Tibial nerve (tissue), 4 donors: ENCODE results near the gene GNMT. TPM values are rescaled to one million over a fixed set of nuclear protein-coding genes. Genes with fewer than 3 reads are reported as not detected.

Source experiments
- DNase-seq, 2 donors: peaks; one replicate each; pipeline ENCODE4 v3.0.0-alpha.2; 2019; ENCODE audit warnings: low spot score in 2 of 2
- H3K27ac ChIP-seq, 4 donors: fragments of 200-600 bp; sonication (generic) in 3 of 4; one replicate each; pipeline ENCODE4 v1.5.1; 2017 to 2019; ENCODE audit warnings: mild to moderate bottlenecking in 1 of 4
- H3K27me3 ChIP-seq, 2 donors: fragments of 200-600 bp; sonication (generic) in 1 of 2; one replicate each; pipeline versions ENCODE4 v1.5.1 to v1.6.0; 2017 to 2019
- H3K36me3 ChIP-seq, 3 donors: fragments of 200-600 bp; sonication (generic); one replicate each; pipeline ENCODE4 v1.5.1; 2018 to 2019
- H3K4me1 ChIP-seq, 4 donors: fragments of 200-600 bp; sonication (generic) in 3 of 4; one replicate each; pipeline ENCODE4 v1.5.1; 2017 to 2019
- H3K4me3 ChIP-seq, 4 donors: fragments of 200-600 bp; sonication (generic) in 3 of 4; one replicate each; pipeline ENCODE4 v1.5.1; 2017 to 2019; ENCODE audit warnings: mild to moderate bottlenecking in 1 of 4, moderate library complexity in 1 of 4
- H3K9me3 ChIP-seq, 4 donors: fragments of 200-600 bp; sonication (generic) in 3 of 4; one replicate each; pipeline ENCODE4 v1.5.1; 2017 to 2019
- EP300 ChIP-seq, 2 donors: sonication (generic); formaldehyde crosslinking; IDR thresholded peaks; one replicate each; pipeline ENCODE4 v1.6.1; 2017; ENCODE audit warnings: antibody characterized with exemption in 2 of 2, mild to moderate bottlenecking in 1 of 2
- POLR2A ChIP-seq, 2 donors: fragments of 450-650 bp; IDR thresholded peaks; one replicate each; pipeline ENCODE4 v1.6.1; 2017; ENCODE audit warnings: antibody characterized with exemption in 2 of 2, mild to moderate bottlenecking in 2 of 2, moderate library complexity in 2 of 2
- WGBS, 2 donors: methylation state at CpG; one replicate each; pipeline ENCODE4 v1.1.5; 2018; 5-methylcytosine and 5-hydroxymethylcytosine counted together
- total RNA-seq, 4 donors: library from RNA; depleted of rRNA; stranded (reverse); fragments of >200 nt; gene quantifications; one replicate each; pipeline ENCODE4 v1.1.0, GENCODE V29; 2016
- TF ChIP-seq, protein P1 (sequence below), 5 experiments: fragments of 200-600 bp in 3 of 5; fragments of 450-650 bp in 2 of 5; sonication (generic) in 3 of 5; IDR thresholded peaks; one replicate each; pipeline ENCODE4 v1.5.1; 2016 to 2019; ENCODE audit warnings: antibody characterized with exemption in 5 of 5, mild to moderate bottlenecking in 3 of 5, moderate library complexity in 2 of 5

The GNMT gene
- total RNA-seq, 4 donors from 2014 or later: 2.0 to 3.1 (median 2.1) TPM; not detected in 1

- no peak overlapping the region for H3K27ac ChIP-seq
- 78 to 87% methylated on average over 3 of the region's 3 CpGs for WGBS, 2 donors
- no peak for DNase-seq
- H3K36me3 ChIP-seq: peaks cover 0 to 55% (median 0%) of the 10 kb centered on the region in 3 donors
- no peak for TF ChIP-seq EP300 (IDR thresholded peaks at IDR 0.05)
- TF ChIP-seq POLR2A (IDR thresholded peaks at IDR 0.05): no peak
- TF ChIP-seq, protein P1, sequence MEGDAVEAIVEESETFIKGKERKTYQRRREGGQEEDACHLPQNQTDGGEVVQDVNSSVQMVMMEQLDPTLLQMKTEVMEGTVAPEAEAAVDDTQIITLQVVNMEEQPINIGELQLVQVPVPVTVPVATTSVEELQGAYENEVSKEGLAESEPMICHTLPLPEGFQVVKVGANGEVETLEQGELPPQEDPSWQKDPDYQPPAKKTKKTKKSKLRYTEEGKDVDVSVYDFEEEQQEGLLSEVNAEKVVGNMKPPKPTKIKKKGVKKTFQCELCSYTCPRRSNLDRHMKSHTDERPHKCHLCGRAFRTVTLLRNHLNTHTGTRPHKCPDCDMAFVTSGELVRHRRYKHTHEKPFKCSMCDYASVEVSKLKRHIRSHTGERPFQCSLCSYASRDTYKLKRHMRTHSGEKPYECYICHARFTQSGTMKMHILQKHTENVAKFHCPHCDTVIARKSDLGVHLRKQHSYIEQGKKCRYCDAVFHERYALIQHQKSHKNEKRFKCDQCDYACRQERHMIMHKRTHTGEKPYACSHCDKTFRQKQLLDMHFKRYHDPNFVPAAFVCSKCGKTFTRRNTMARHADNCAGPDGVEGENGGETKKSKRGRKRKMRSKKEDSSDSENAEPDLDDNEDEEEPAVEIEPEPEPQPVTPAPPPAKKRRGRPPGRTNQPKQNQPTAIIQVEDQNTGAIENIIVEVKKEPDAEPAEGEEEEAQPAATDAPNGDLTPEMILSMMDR (IDR thresholded peaks at IDR 0.05): no peak
- H3K4me3 ChIP-seq: no peak overlapping the region
- no peaks in the 10 kb centered on the region for H3K27me3 ChIP-seq
- peaks cover 0 to 3% (median under 1%) of the 10 kb centered on the region in 4 donors for H3K4me1 ChIP-seq
- H3K9me3 ChIP-seq: no peaks in the 10 kb centered on the region
Measured at GRCh38 chr6:42971746-42972327, 11.3 kb downstream of the GNMT start.

DNA sequence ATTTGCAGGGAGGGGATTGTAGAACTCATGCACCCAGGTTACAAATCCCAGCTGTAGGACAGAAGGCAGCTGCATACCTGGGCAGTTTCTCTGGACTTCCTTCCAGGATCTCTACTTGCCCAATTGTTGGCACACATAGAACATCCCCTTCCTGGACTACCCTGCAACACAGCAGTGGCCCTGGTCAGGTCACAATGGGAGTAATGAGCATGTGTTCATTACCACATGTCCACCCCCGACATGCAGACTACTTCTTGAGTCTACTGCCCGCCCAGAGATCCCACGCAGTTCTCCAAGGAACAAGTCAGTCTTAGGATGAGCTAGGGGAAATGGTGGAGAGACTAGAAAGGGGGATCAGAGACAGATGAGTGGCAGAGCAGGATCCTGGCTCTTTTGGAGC lies 13.4 kb downstream of the GNMT start:
- TF ChIP-seq, protein P1 (IDR thresholded peaks at IDR 0.05): no peak
- no peaks in the 10 kb centered on the region for H3K27me3 ChIP-seq
- H3K4me1 ChIP-seq: peaks cover 0 to 20% (median 11%) of the 10 kb centered on the region in 4 donors
- 91 to 93% methylated on average over 3 of the region's 3 CpGs for WGBS, 2 donors
- no peak overlapping the region for H3K4me3 ChIP-seq
- H3K27ac ChIP-seq: no peak overlapping the region
- H3K9me3 ChIP-seq: no peaks in the 10 kb centered on the region
- peaks cover 0 to 34% (median 0%) of the 10 kb centered on the region in 3 donors for H3K36me3 ChIP-seq
- no peak for DNase-seq

GRCh38 chr6:42974919-42975505 lies 14.5 kb downstream of the GNMT start:
- no peak overlapping the region for H3K4me3 ChIP-seq
- 79 to 82% methylated on average over 5 of the region's 5 CpGs for WGBS, 2 donors

DNA sequence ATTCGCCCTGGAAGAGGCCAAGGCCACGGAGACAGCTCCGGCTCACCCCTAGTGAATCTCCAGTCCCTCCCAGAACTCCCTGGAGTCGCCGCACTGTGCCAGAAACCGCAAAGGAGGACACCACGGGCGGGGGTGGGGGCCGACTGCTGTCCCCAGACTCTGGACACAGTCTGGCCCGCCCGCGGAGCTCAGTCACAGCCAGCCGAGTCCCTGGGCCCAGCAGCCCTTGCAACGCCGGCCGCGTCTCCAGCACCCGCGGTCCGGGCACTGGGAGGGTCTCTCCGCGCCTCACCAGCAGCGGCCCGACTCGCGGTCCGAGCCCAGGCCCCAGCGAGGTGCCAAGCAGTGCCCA lies 17.9 kb downstream of the GNMT start:
- peak overlapping the region; percentile 68 to 93 (median 80) for H3K4me3 ChIP-seq
- H3K9me3 ChIP-seq: no peaks in the 10 kb centered on the region
- TF ChIP-seq, protein P1 (IDR thresholded peaks at IDR 0.05): no peak
- TF ChIP-seq EP300 (IDR thresholded peaks at IDR 0.05) (no peak), POLR2A (IDR thresholded peaks at IDR 0.05) (no peak)
- DNase-seq: no peak
- peak overlapping the region; percentile 75 to 91 (median 86) for H3K27ac ChIP-seq
- H3K4me1 ChIP-seq: peaks cover 0 to 38% (median 19%) of the 10 kb centered on the region in 4 donors
- H3K36me3 ChIP-seq: peaks cover 0 to 19% (median 0%) of the 10 kb centered on the region in 3 donors
- no peaks in the 10 kb centered on the region for H3K27me3 ChIP-seq
- 0% methylated on average over 3 to 9 of the region's 28 CpGs for whole genome bisulfite sequencing, 2 donors

More at GRCh38 chr6:42974919-42975505, 14.5 kb downstream of the GNMT start:
- no peak overlapping the region for H3K27ac ChIP-seq
- no peaks in the 10 kb centered on the region for H3K27me3 ChIP-seq
- peaks cover 0 to 27% (median 16%) of the 10 kb centered on the region in 4 donors for H3K4me1 ChIP-seq
- peaks cover 0 to 27% (median 0%) of the 10 kb centered on the region in 3 donors for H3K36me3 ChIP-seq
- H3K9me3 ChIP-seq: no peaks in the 10 kb centered on the region
- TF ChIP-seq, protein P1 (IDR thresholded peaks at IDR 0.05): no peak
- DNase-seq: no peak

GRCh38 chr6:42978839-42979522 lies 18.4 kb downstream of the GNMT start, which contains the start of gene PEX6:
Gene PEX6 (minus strand): TSS chr6:42979181. CDS start chr6:42979150, 31 bp downstream.
- H3K4me3 ChIP-seq: peak within 1 kb of the TSS; percentile 68 to 93 (median 80)
- peaks cover 0 to 43% (median 21%) of the 10 kb centered on the region in 4 donors for H3K4me1 ChIP-seq
- peaks cover 0 to 14% (median 0%) of the 10 kb centered on the region in 3 donors for H3K36me3 ChIP-seq
- H3K27me3 ChIP-seq: no peaks in the 10 kb centered on the region
- H3K9me3 ChIP-seq: no peaks in the 10 kb centered on the region
- WGBS, 2 donors: 1% methylated on average over 30 of the region's 59 CpGs
- H3K27ac ChIP-seq: peak within 1 kb of the TSS; percentile 75 to 91 (median 86)
- peak in 1 of 2 donors; percentile 35 for TF ChIP-seq POLR2A (IDR thresholded peaks at IDR 0.05)
- TF ChIP-seq, protein P1 (IDR thresholded peaks at IDR 0.05): no peak
- TF ChIP-seq EP300 (IDR thresholded peaks at IDR 0.05): peak in 1 of 2 donors; percentile 62
- peak; percentile 59 to 72 for DNase-seq
